CD4-positive, alpha-beta memory T cell (primary cell): ENCODE results near the gene KLHDC2. TPM values are rescaled to one million over a fixed set of nuclear protein-coding genes. Genes with fewer than 3 reads are reported as not detected.
A peak's percentile ranks its signal among the peaks of the same experiment; 100 is the strongest.
"Not testable (repeated sequence)": the region's sequence is repeated elsewhere in the genome, so short reads cannot be mapped to it uniquely, and the experiment has no call there.

Experiments used
- CTCF ChIA-PET: fragments of 350-600 bp; sonication (Branson Sonifier 250); formaldehyde crosslinking; loops from one replicate; lab custom pipeline; 2021; ENCODE audit warnings: inconsistent platforms; ENCODE audit not compliant: partially characterized antibody; lab: Charles Lee
- POLR2A ChIA-PET: fragments of 350-600 bp; sonication (Branson Sonifier 250); formaldehyde crosslinking; loops from one replicate; lab custom pipeline; 2021; ENCODE audit not compliant: partially characterized antibody; lab: Charles Lee
- DNase-seq, 5 donors: peaks; one replicate each; pipeline versions ENCODE4 v3.0.0 to v3.0.0-alpha.2; 2020 to 2022; ENCODE audit warnings: mixed read lengths in 1 of 5
- H3K27ac ChIP-seq: one replicate; pipeline ENCODE4 v1.7.0; 2013; ENCODE audit warnings: low read depth, low read length
- H3K27me3 ChIP-seq: 2 replicates; pipeline ENCODE4 v1.7.0; 2013; ENCODE audit warnings: mild to moderate bottlenecking, low read length, moderate library complexity; ENCODE audit not compliant: insufficient read depth
- H3K36me3 ChIP-seq: 2 replicates; pipeline ENCODE4 v1.7.0; 2013; ENCODE audit warnings: mild to moderate bottlenecking, low read length, moderate library complexity; ENCODE audit not compliant: insufficient read depth
- H3K4me1 ChIP-seq: 2 replicates; pipeline ENCODE4 v1.7.0; 2013; ENCODE audit warnings: mild to moderate bottlenecking, low read length, moderate library complexity; ENCODE audit not compliant: insufficient read depth
- H3K4me3 ChIP-seq, 2 donors: one replicate each; pipeline ENCODE4 v1.7.0; 2013; ENCODE audit warnings: low read length in 2 of 2, mild to moderate bottlenecking in 1 of 2
- H3K9me3 ChIP-seq, 2 donors: one replicate each; pipeline ENCODE4 v1.7.0; 2013; ENCODE audit warnings: low read length in 2 of 2, control low read depth in 1 of 2; ENCODE audit not compliant: control insufficient read depth in 1 of 2
- H3K27ac Mint-ChIP-seq, 7 donors: one replicate each; pipeline ENCODE4 v1.8.0; 2020 to 2021; ENCODE audit warnings: mixed read lengths in 7 of 7, mild to moderate bottlenecking in 6 of 7, inconsistent platforms in 3 of 7, moderate library complexity in 3 of 7
- H3K27me3 Mint-ChIP-seq, 2 donors: one replicate each; pipeline ENCODE4 v1.8.0; 2020 to 2021; ENCODE audit warnings: mixed read lengths in 2 of 2
- H3K36me3 Mint-ChIP-seq, 2 donors: one replicate each; pipeline ENCODE4 v1.8.0; 2020 to 2021; ENCODE audit warnings: mixed read lengths in 2 of 2, inconsistent platforms in 1 of 2, mild to moderate bottlenecking in 1 of 2
- H3K4me1 Mint-ChIP-seq, 4 donors: one replicate each; pipeline ENCODE4 v1.8.0; 2020 to 2021; ENCODE audit warnings: mixed read lengths in 4 of 4, mild to moderate bottlenecking in 1 of 4
- H3K4me3 Mint-ChIP-seq, 8 donors: one replicate each; pipeline ENCODE4 v1.8.0; 2020 to 2021; ENCODE audit warnings: mixed read lengths in 8 of 8, mild to moderate bottlenecking in 7 of 8, moderate library complexity in 6 of 8, inconsistent platforms in 3 of 8
- H3K9me3 Mint-ChIP-seq, 8 donors: one replicate each; pipeline ENCODE4 v1.8.0; 2020 to 2021; ENCODE audit warnings: mixed read lengths in 8 of 8, mild to moderate bottlenecking in 5 of 8, inconsistent platforms in 3 of 8, moderate library complexity in 1 of 8
- intact Hi-C: fragments of 100-400 bp; cut with micrococcal nuclease; formaldehyde crosslinking; loops from one replicate; pipeline ENCODE4 v1.15.1; 2023
- polyA plus RNA-seq, 2 donors: library from polyadenylated mRNA; unstranded; fragments of 300-500 nt; fragmentation: Illumina TruSeq; gene quantifications; one replicate each; pipeline ENCODE4 v1.2.3, GENCODE V29; 2021
- total RNA-seq, 2 experiments: library from RNA; stranded (reverse); gene quantifications; one replicate each; pipeline ENCODE4 v1.2.3, GENCODE V29; 2021

KLHDC2 gene
- total and polyA plus RNA-seq, 4 experiments from 2014 or later: 84.0 to 97.0 (median 91.5) TPM

- H3K27me3 Mint-ChIP-seq, H3K27ac ChIP-seq, H3K9me3 Mint-ChIP-seq, H3K4me1 ChIP-seq, DNase-seq, H3K27me3 ChIP-seq, H3K4me3 Mint-ChIP-seq, H3K36me3 ChIP-seq, H3K4me1 Mint-ChIP-seq, H3K4me3 ChIP-seq, CTCF ChIA-PET, H3K27ac Mint-ChIP-seq, intact Hi-C loops, H3K9me3 ChIP-seq: not testable (repeated sequence)
- POLR2A ChIA-PET: interaction anchor here (0.8 to 0.9 kb wide), 2 partner anchors 32 kb away, joined by 3 read pairs; partner anchors contain the start of gene KLHDC2
- peaks cover 20 to 25% of the 10 kb centered on the region in 2 donors for H3K36me3 Mint-ChIP-seq
Observed at GRCh38 chr14:49735669-49736068, 32.3 kb upstream of the KLHDC2 start.

GRCh38 chr14:49745191-49745590 is 22.8 kb upstream of the KLHDC2 start:
- H3K9me3 Mint-ChIP-seq: no peaks in the 10 kb centered on the region
- peak overlapping the region in 1 of 7 donors; percentile 27 for H3K27ac Mint-ChIP-seq
- no peak for DNase-seq
- peaks cover 21 to 38% of the 10 kb centered on the region in 2 donors for H3K36me3 Mint-ChIP-seq
- no peaks in the 10 kb centered on the region for H3K27me3 Mint-ChIP-seq
- intact Hi-C loops: no loop called here
- Histone ChIP-seq H3K27me3 (no peaks in the 10 kb centered on the region), H3K36me3 (no peaks in the 10 kb centered on the region), H3K4me3 (no peak overlapping the region), H3K9me3 (no peaks in the 10 kb centered on the region), H3K27ac (no peak overlapping the region), H3K4me1 (no peaks in the 10 kb centered on the region)
- POLR2A ChIA-PET: interaction anchor here (0.5 kb wide), 1 partner anchor 1082 kb away, joined by 3 read pairs; no protein-coding TSS in a partner anchor
- no peak overlapping the region for H3K4me3 Mint-ChIP-seq
- CTCF ChIA-PET: no interaction called here
- no peaks in the 10 kb centered on the region for H3K4me1 Mint-ChIP-seq

- H3K36me3 ChIP-seq, H3K4me1 ChIP-seq, H3K4me3 ChIP-seq, H3K27me3 Mint-ChIP-seq, POLR2A ChIA-PET, DNase-seq, H3K9me3 ChIP-seq, H3K27ac ChIP-seq, H3K4me1 Mint-ChIP-seq, intact Hi-C loops, H3K27me3 ChIP-seq, H3K9me3 Mint-ChIP-seq, H3K4me3 Mint-ChIP-seq: not testable (repeated sequence)
- CTCF ChIA-PET: interaction anchor here (1.3 kb wide), 1 partner anchor 17 kb away, joined by 3 read pairs; no protein-coding TSS in a partner anchor
- H3K27ac Mint-ChIP-seq: peak overlapping the region in 2 of 7 donors; percentile 13 to 20
- H3K36me3 Mint-ChIP-seq: peaks cover 21 to 37% of the 10 kb centered on the region in 2 donors
Observed at GRCh38 chr14:49746476-49746875, 21.5 kb upstream of the KLHDC2 start.

GRCh38 chr14:49754570-49755097 is 13.3 kb upstream of the KLHDC2 start:
- Mint-ChIP-seq H3K27me3 (no peaks in the 10 kb centered on the region), H3K36me3 (peaks cover 0 to 11% of the 10 kb centered on the region in 2 donors), H3K4me3 (no peak overlapping the region), H3K27ac (no peak overlapping the region), H3K9me3 (peaks cover 0 to 5% (median 0%) of the 10 kb centered on the region in 8 donors), H3K4me1 (peaks cover 0 to 1% (median 0%) of the 10 kb centered on the region in 4 donors)
- no peak for DNase-seq
- CTCF ChIA-PET: no interaction called here
- no peaks in the 10 kb centered on the region for H3K36me3 ChIP-seq
- intact Hi-C loops: no loop called here
- POLR2A ChIA-PET: interaction anchor here (0.7 kb wide), 1 partner anchor 246 kb away, joined by 3 read pairs; no protein-coding TSS in a partner anchor
- H3K27ac ChIP-seq: no peak overlapping the region
- no peaks in the 10 kb centered on the region for H3K9me3 ChIP-seq
- no peaks in the 10 kb centered on the region for H3K4me1 ChIP-seq
- no peak overlapping the region for H3K4me3 ChIP-seq
- no peaks in the 10 kb centered on the region for H3K27me3 ChIP-seq

GRCh38 chr14:49755378-49755777 is 12.6 kb upstream of the KLHDC2 start:
- Histone ChIP-seq H3K27ac (no peak overlapping the region), H3K4me3 (no peak overlapping the region), H3K9me3 (no peaks in the 10 kb centered on the region), H3K4me1 (no peaks in the 10 kb centered on the region), H3K36me3 (no peaks in the 10 kb centered on the region), H3K27me3 (no peaks in the 10 kb centered on the region)
- H3K27me3 Mint-ChIP-seq: no peaks in the 10 kb centered on the region
- intact Hi-C loops: no loop called here
- POLR2A ChIA-PET: interaction anchor here (0.7 kb wide), 1 partner anchor 245 kb away, joined by 3 read pairs; no protein-coding TSS in a partner anchor
- CTCF ChIA-PET: no interaction called here
- H3K27ac Mint-ChIP-seq: no peak overlapping the region
- H3K4me1 Mint-ChIP-seq: peaks cover 0 to 1% (median 0%) of the 10 kb centered on the region in 4 donors
- DNase-seq: no peak
- H3K9me3 Mint-ChIP-seq: peaks cover 0 to 5% (median 0%) of the 10 kb centered on the region in 8 donors
- H3K36me3 Mint-ChIP-seq: peaks cover 0 to 11% of the 10 kb centered on the region in 2 donors
- H3K4me3 Mint-ChIP-seq: no peak overlapping the region

- Mint-ChIP-seq H3K36me3 (peaks cover 0 to 8% of the 10 kb centered on the region in 2 donors), H3K4me3 (no peak overlapping the region), H3K27ac (peak overlapping the region in 1 of 7 donors; percentile 33), H3K9me3 (no peaks in the 10 kb centered on the region), H3K4me1 (peaks cover 2 to 5% (median 4%) of the 10 kb centered on the region in 4 donors), H3K27me3 (no peaks in the 10 kb centered on the region)
- no peak for DNase-seq
- H3K4me3 ChIP-seq: no peak overlapping the region
- ChIA-PET POLR2A (no interaction called here), CTCF (no interaction called here)
- H3K27me3 ChIP-seq: no peaks in the 10 kb centered on the region
- H3K4me1 ChIP-seq: peaks cover 5% of the 10 kb centered on the region
- H3K9me3 ChIP-seq: no peaks in the 10 kb centered on the region
- H3K27ac ChIP-seq: no peak overlapping the region
- intact Hi-C loops: no loop called here
- no peaks in the 10 kb centered on the region for H3K36me3 ChIP-seq
Observed at GRCh38 chr14:49761839-49762551, 6.0 kb upstream of the KLHDC2 start.

- Mint-ChIP-seq H3K27me3 (peaks cover 0 to 1% of the 10 kb centered on the region in 2 donors), H3K4me3 (peak overlapping the region; percentile 88 to 99 (median 94)), H3K27ac (peak overlapping the region; percentile 95 to 100 (median 99)), H3K36me3 (peaks cover 6 to 20% of the 10 kb centered on the region in 2 donors), H3K9me3 (no peaks in the 10 kb centered on the region), H3K4me1 (peaks cover 19 to 45% (median 28%) of the 10 kb centered on the region in 4 donors)
- ChIA-PET POLR2A (interaction anchor here (0.7 to 6.2 kb wide), 22 partner anchors 10 to 545 kb away, joined by 3 to 153 read pairs (median 10); partner anchors contain the start of genes DMAC2L, DNAAF2, KLHDC1 and L2HGDH), CTCF (interaction anchor here (1.0 to 4.9 kb wide), 12 partner anchors 29 to 350 kb away, joined by 3 to 52 read pairs (median 4); partner anchors contain the start of genes DNAAF2, KLHDC1, MGAT2 and NEMF)
- no peak for DNase-seq
- Histone ChIP-seq H3K27me3 (no peaks in the 10 kb centered on the region), H3K4me3 (no peak overlapping the region), H3K36me3 (no peaks in the 10 kb centered on the region), H3K9me3 (no peaks in the 10 kb centered on the region), H3K4me1 (peaks cover 30% of the 10 kb centered on the region), H3K27ac (peak overlapping the region; percentile 95)
- intact Hi-C loops: loop anchor here (1.0 to 5.0 kb wide), 5 partner anchors 147 to 765 kb away; partner anchors contain the start of genes DMAC2L, L2HGDH, MAP4K5 and MGAT2
Observed at GRCh38 chr14:49766839-49767238, 1.1 kb upstream of the KLHDC2 start.
